Thoracic aorta (tissue), 2 donors: ENCODE data around the gene LRMDA. TPM values are rescaled to one million over a fixed set of nuclear protein-coding genes. Genes with fewer than 3 reads are reported as not detected.
"Not testable (repeated sequence)": the region's sequence is repeated elsewhere in the genome, so short reads cannot be mapped to it uniquely, and the experiment has no call there.

Experiments
- ATAC-seq: fragments of 150-250 bp; one replicate; pipeline ENCODE4 v1.8.0; 2017; ENCODE audit warnings: low read depth; ENCODE audit not compliant: insufficient number of reproducible peaks, low FRiP score
- DNase-seq: peaks from one replicate; pipeline ENCODE4 v3.0.0-alpha.2; 2020; ENCODE audit warnings: low spot score
- H3K27ac ChIP-seq, 2 donors: fragments of 200-600 bp; sonication (generic); 1 replicate in 1 of 2; 2 replicates in 1 of 2; pipeline ENCODE4 v1.5.1; 2016; ENCODE audit warnings: mild to moderate bottlenecking in 2 of 2, moderate library complexity in 2 of 2
- H3K27me3 ChIP-seq: fragments of 200-600 bp; sonication (generic); replicated peaks from 2 replicates; pipeline ENCODE4 v1.6.0; 2016; ENCODE audit warnings: mild to moderate bottlenecking; ENCODE audit not compliant: insufficient read depth
- H3K36me3 ChIP-seq: fragments of 200-600 bp; sonication (generic); one replicate; pipeline ENCODE4 v1.5.1; 2016
- H3K4me1 ChIP-seq, 2 donors: fragments of 200-600 bp; sonication (generic); 1 replicate in 1 of 2; 2 replicates in 1 of 2; pipeline versions ENCODE4 v1.5.1 to v1.6.0; 2016; ENCODE audit warnings: low read depth in 2 of 2, mild to moderate bottlenecking in 1 of 2; ENCODE audit not compliant: control insufficient read depth in 1 of 2
- H3K4me3 ChIP-seq: fragments of 200-600 bp; sonication (generic); 2 replicates; pipeline ENCODE4 v1.5.1; 2016; ENCODE audit warnings: mild to moderate bottlenecking
- H3K9me3 ChIP-seq: fragments of 200-600 bp; sonication (generic); 2 replicates; pipeline ENCODE4 v1.5.1; 2016
- CTCF ChIP-seq: fragments of 200-600 bp; sonication (generic); IDR thresholded peaks from one replicate; pipeline ENCODE4 v1.5.1; 2019; ENCODE audit warnings: antibody characterized with exemption
- total RNA-seq, 2 donors: library from RNA; depleted of rRNA; stranded (reverse); fragments of >200 nt; gene quantifications; one replicate each; pipeline versions ENCODE4 v1.1.0 to v1.2.3, GENCODE V29; 2016

Gene LRMDA
- total RNA-seq, 2 donors from 2014 or later = 8.3 to 36.6 TPM

- no peak overlapping the region for H3K4me3 ChIP-seq
- no peak for ATAC-seq
- no peaks in the 10 kb centered on the region for H3K9me3 ChIP-seq
- no peaks in the 10 kb centered on the region for H3K36me3 ChIP-seq
- no peaks in the 10 kb centered on the region for H3K27me3 ChIP-seq
- no peak overlapping the region for H3K27ac ChIP-seq
- H3K4me1 ChIP-seq = no peaks in the 10 kb centered on the region
- TF ChIP-seq CTCF = no peak
- DNase-seq = no peak
Measured at GRCh38 chr10:75744261-75744660, 312.8 kb downstream of the LRMDA start.

GRCh38 chr10:75746356-75746755, 314.9 kb downstream of the LRMDA start:
- Histone ChIP-seq H3K27ac (no peak overlapping the region), H3K36me3 (no peaks in the 10 kb centered on the region), H3K4me1 (no peaks in the 10 kb centered on the region), H3K9me3 (no peaks in the 10 kb centered on the region), H3K27me3 (no peaks in the 10 kb centered on the region), H3K4me3 (no peak overlapping the region)
- DNase-seq (no peak), ATAC-seq (no peak)
- TF ChIP-seq CTCF = no peak

GRCh38 chr10:75750093-75750875, 318.9 kb downstream of the LRMDA start:
- not testable (repeated sequence) for ATAC-seq, H3K36me3 ChIP-seq, H3K27me3 ChIP-seq, DNase-seq, H3K9me3 ChIP-seq, H3K27ac ChIP-seq, H3K4me3 ChIP-seq
- H3K4me1 ChIP-seq = peaks cover 11 to 15% of the 10 kb centered on the region in 2 donors

- no peak for ATAC-seq
- TF ChIP-seq CTCF = no peak
Measured at GRCh38 chr10:75751232-75751631, 319.8 kb downstream of the LRMDA start.

GRCh38 chr10:75753621-75754020, 322.2 kb downstream of the LRMDA start:
- ATAC-seq (no peak), DNase-seq (no peak)
- Histone ChIP-seq H3K36me3 (no peaks in the 10 kb centered on the region), H3K27ac (no peak overlapping the region), H3K27me3 (no peaks in the 10 kb centered on the region), H3K9me3 (no peaks in the 10 kb centered on the region), H3K4me1 (peaks cover 11 to 16% of the 10 kb centered on the region in 2 donors), H3K4me3 (no peak overlapping the region)
- no peak for TF ChIP-seq CTCF

More at GRCh38 chr10:75751232-75751631, 319.8 kb downstream of the LRMDA start:
- no peaks in the 10 kb centered on the region for H3K9me3 ChIP-seq
- DNase-seq = no peak
- H3K4me3 ChIP-seq = no peak overlapping the region
- no peak overlapping the region for H3K27ac ChIP-seq
- H3K36me3 ChIP-seq = no peaks in the 10 kb centered on the region
- H3K4me1 ChIP-seq = peaks cover 11 to 16% of the 10 kb centered on the region in 2 donors
- H3K27me3 ChIP-seq = no peaks in the 10 kb centered on the region
